K562 (cell line): ENCODE data around the gene HOXA13. TPM values are rescaled to one million over a fixed set of nuclear protein-coding genes. Genes with fewer than 3 reads are reported as not detected.

Source experiments
- ATAC-seq: fragments of 200-7000 bp; cut with Tn5 transposase; 3 replicates; pipeline ENCODE4 v1.9.1; 2020; ENCODE audit warnings: moderate library complexity
- BruUV-seq: library from RNA; stranded (reverse); fragments of 400-500 nt; replicated peaks from 2 replicates; lab custom pipeline; 2021; lab: Mats Ljungman, UMichigan
- CTCF ChIA-PET: fragments of 300-600 bp; formaldehyde crosslinking; extraction: SDS; loops from one replicate; lab custom pipeline; 2021; ENCODE audit warnings: low intra/inter-chr PET ratio; lab: Yijun Ruan, JAX
- POLR2A ChIA-PET: fragments of 300-600, 350-650 bp; sonication (Branson Sonifier 250); formaldehyde crosslinking; extraction: SDS; loops from one replicate; lab custom pipeline; 2021; ENCODE audit warnings: antibody characterized with exemption, inconsistent platforms; lab: Yijun Ruan, JAX
- DNase-seq, 4 experiments: peaks; one replicate each; pipeline versions ENCODE4 v3.0.0 to v3.0.0-alpha.2; 2011 to 2018; ENCODE audit warnings: low spot score in 3 of 4, mixed read lengths in 3 of 4; ENCODE audit errors: extremely low read depth in 1 of 4
- FAIRE-seq: peaks from 2 replicates; lab custom pipeline; 2011; peaks lifted over from hg19 to GRCh38; lab: Jason Lieb, UNC
- H2AFZ ChIP-seq: 2 replicates; pipeline ENCODE4 v1.6.0; 2011; ENCODE audit warnings: low read depth, low read length, control low read depth, inconsistent platforms
- H3K27ac ChIP-seq: fragments of 200-600 bp; 3 replicates; pipeline ENCODE4 v1.8.0; 2011; ENCODE audit warnings: low read depth, mild to moderate bottlenecking, control low read depth, inconsistent platforms, low read length, moderate library complexity, mixed read lengths; ENCODE audit errors: extremely low read depth
- H3K27me3 ChIP-seq, 2 experiments: fragments of 300-600 bp in 1 of 2; 2 replicates in 1 of 2; 3 replicates in 1 of 2; pipeline versions ENCODE4 v1.6.0 to v1.8.0; 2011; ENCODE audit warnings: inconsistent platforms in 2 of 2, low read length in 2 of 2, mild to moderate bottlenecking in 1 of 2, mixed read lengths in 1 of 2, moderate library complexity in 1 of 2; ENCODE audit not compliant: control insufficient read depth in 2 of 2, insufficient read depth in 2 of 2
- H3K36me3 ChIP-seq: fragments of 300-600 bp; 3 replicates; pipeline ENCODE4 v1.8.0; 2011; ENCODE audit warnings: mild to moderate bottlenecking, low read length, inconsistent platforms; ENCODE audit not compliant: control insufficient read depth, insufficient read depth
- H3K4me1 ChIP-seq, 2 experiments: fragments of 200-600 bp in 1 of 2; replicated peaks in 1 of 2; 2 replicates in 1 of 2; 3 replicates in 1 of 2; pipeline versions ENCODE4 v1.5.1 to v1.8.0; 2011; ENCODE audit warnings: inconsistent platforms in 2 of 2, low read length in 2 of 2, mild to moderate bottlenecking in 1 of 2, mixed read lengths in 1 of 2, moderate library complexity in 1 of 2; ENCODE audit not compliant: control insufficient read depth in 2 of 2, insufficient read depth in 2 of 2
- H3K4me2 ChIP-seq: 2 replicates; pipeline ENCODE4 v1.6.1; 2011; ENCODE audit warnings: low read length, control low read depth, inconsistent platforms, mixed read lengths; ENCODE audit not compliant: insufficient read depth
- H3K4me3 ChIP-seq: fragments of 200-600 bp; sonication (generic), shearing (Covaris generic); 2 replicates; pipeline ENCODE4 v1.5.1; 2016; ENCODE audit warnings: control low read depth, inconsistent platforms
- H3K79me2 ChIP-seq: fragments of 200-600 bp; 3 replicates; pipeline ENCODE4 v1.8.0; 2011; ENCODE audit warnings: low read length, inconsistent platforms; ENCODE audit not compliant: control insufficient read depth, insufficient read depth
- H3K9ac ChIP-seq, 2 experiments: 2 replicates each; pipeline versions ENCODE4 v1.6.0 to v1.6.1; 2011; ENCODE audit warnings: low read depth in 2 of 2, low read length in 2 of 2, control low read depth in 1 of 2, inconsistent platforms in 1 of 2, mild to moderate bottlenecking in 1 of 2, mixed read lengths in 1 of 2; ENCODE audit not compliant: insufficient read depth in 1 of 2
- H3K9me1 ChIP-seq: one replicate; pipeline ENCODE4 v1.6.0; 2011; ENCODE audit warnings: inconsistent platforms, mild to moderate bottlenecking, low read length, moderate library complexity; ENCODE audit not compliant: control insufficient read depth, insufficient read depth
- H3K9me3 ChIP-seq: replicated peaks from 2 replicates; pipeline ENCODE4 v1.5.1; 2011; ENCODE audit warnings: low read depth, low read length, inconsistent platforms; ENCODE audit not compliant: control insufficient read depth, insufficient read depth
- H4K20me1 ChIP-seq: replicated peaks from 2 replicates; pipeline ENCODE4 v1.6.1; 2011; ENCODE audit warnings: low read length, inconsistent platforms, mixed read lengths; ENCODE audit not compliant: control insufficient read depth, insufficient read depth
- BCLAF1 ChIP-seq, 2 experiments: fragments of 450-650 bp in 1 of 2; IDR thresholded peaks; 2 replicates each; pipeline ENCODE4 v1.6.1; 2011 to 2017; ENCODE audit warnings: low read depth in 2 of 2, antibody characterized with exemption in 1 of 2, borderline replicate concordance in 1 of 2, low read length in 1 of 2, mild to moderate bottlenecking in 1 of 2, mixed read lengths in 1 of 2; ENCODE audit not compliant: control insufficient read depth in 1 of 2
- CBX1 ChIP-seq: sonication (generic); IDR thresholded peaks from 2 replicates; pipeline ENCODE4 v1.6.1; 2016; ENCODE audit warnings: antibody characterized with exemption, low read depth, mild to moderate bottlenecking
- ID3 ChIP-seq, 2 experiments: fragments of 250-450 bp in 1 of 2; fragments of 450-650 bp in 1 of 2; sonication (Bioruptor Pico) in 1 of 2; IDR thresholded peaks; 2 replicates each; pipeline versions ENCODE4 v1.6.1 to v1.8.0; 2016 to 2021; ENCODE audit warnings: mild to moderate bottlenecking in 2 of 2, moderate library complexity in 2 of 2, missing compliant biosample characterization in 1 of 2, missing genetic modification characterization in 1 of 2
- WGBS: fragments of 100-300 bp; shearing (Covaris generic); methylation state at CpG from one replicate; pipeline ENCODE4 v1.1.6; 2016; ENCODE audit warnings: low coverage, mixed read lengths; ENCODE audit not compliant: insufficient coverage; ENCODE audit errors: missing lambda C conversion rate; 5-methylcytosine and 5-hydroxymethylcytosine counted together
- in situ Hi-C: fragments of 300-500 bp; cut with MboI; formaldehyde crosslinking; loops from 4 replicates; pipeline ENCODE4 v1.15.0; 2018; ENCODE audit warnings: inconsistent platforms, mixed read lengths
- intact Hi-C: fragments of 100-400 bp; cut with micrococcal nuclease; formaldehyde crosslinking; loops from 2 replicates; pipeline ENCODE4 v1.14.2; 2022
- polyA plus RNA-seq, 8 experiments: library from polyadenylated mRNA; depleted of rRNA in 4 of 8; stranded (reverse) in 5 of 8; unstranded in 3 of 8; fragments of >200 nt; fragmentation: Nextera tagmentation in 2 of 8; fragmentation: Illumina TruSeq in 1 of 8; extraction: Ambion mirVana in 2 of 8; extraction: Trizol in 1 of 8; gene quantifications; 2 replicates each; pipeline versions ENCODE4 v1.2.1 to v1.2.3, GENCODE V29; 2011 to 2014; ENCODE audit warnings: inconsistent platforms in 1 of 8, missing spikeins in 1 of 8
- total RNA-seq, 7 experiments: library from RNA; depleted of rRNA in 6 of 7; stranded (reverse); fragments of >200 nt in 6 of 7; fragmentation: Illumina TruSeq in 2 of 7; extraction: Trizol in 2 of 7; gene quantifications; 2 replicates each; pipeline versions ENCODE4 v1.2.1 to v1.2.3, GENCODE V29; 2011 to 2021; ENCODE audit warnings: low replicate concordance in 1 of 7
- TF ChIP-seq, protein P1 (sequence below): fragments of 200-400 bp; formaldehyde crosslinking; IDR thresholded peaks from 2 replicates; pipeline ENCODE4 v1.6.1; 2017; ENCODE audit warnings: mild to moderate bottlenecking, low read depth, low read length, moderate library complexity
- TF ChIP-seq, protein P2 (sequence below): sonication (generic); formaldehyde crosslinking; IDR thresholded peaks from 2 replicates; pipeline ENCODE4 v1.4.0; 2020; ENCODE audit warnings: mild to moderate bottlenecking, missing genetic modification reagents

Gene HOXA13
- total and polyA plus RNA-seq, 9 of the 15 experiments (the other 6 are each of a cell fraction or from before 2014, with no cell fraction given), result not detected

DNA sequence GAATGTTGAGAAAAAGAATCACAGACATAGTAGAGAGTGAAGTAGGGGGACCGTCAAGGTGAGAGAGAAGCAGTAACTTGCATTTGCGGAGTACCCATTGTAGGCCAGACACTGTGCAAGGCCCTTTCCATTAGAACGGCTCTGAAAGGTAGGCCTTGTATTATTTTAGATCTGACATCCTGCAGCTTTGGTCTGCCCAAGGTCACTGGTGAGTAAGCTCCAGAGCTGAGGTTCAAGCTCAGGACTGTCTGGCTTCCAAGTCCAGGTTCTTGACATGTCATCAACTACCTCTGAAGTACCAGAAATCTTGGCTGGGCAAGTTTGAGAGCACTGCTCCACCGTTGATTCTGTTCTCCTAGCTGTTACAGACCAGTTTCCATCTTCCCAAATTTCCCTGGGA, 29.6 kb upstream of the HOXA13 start (continued):
- TF ChIP-seq, protein P1, sequence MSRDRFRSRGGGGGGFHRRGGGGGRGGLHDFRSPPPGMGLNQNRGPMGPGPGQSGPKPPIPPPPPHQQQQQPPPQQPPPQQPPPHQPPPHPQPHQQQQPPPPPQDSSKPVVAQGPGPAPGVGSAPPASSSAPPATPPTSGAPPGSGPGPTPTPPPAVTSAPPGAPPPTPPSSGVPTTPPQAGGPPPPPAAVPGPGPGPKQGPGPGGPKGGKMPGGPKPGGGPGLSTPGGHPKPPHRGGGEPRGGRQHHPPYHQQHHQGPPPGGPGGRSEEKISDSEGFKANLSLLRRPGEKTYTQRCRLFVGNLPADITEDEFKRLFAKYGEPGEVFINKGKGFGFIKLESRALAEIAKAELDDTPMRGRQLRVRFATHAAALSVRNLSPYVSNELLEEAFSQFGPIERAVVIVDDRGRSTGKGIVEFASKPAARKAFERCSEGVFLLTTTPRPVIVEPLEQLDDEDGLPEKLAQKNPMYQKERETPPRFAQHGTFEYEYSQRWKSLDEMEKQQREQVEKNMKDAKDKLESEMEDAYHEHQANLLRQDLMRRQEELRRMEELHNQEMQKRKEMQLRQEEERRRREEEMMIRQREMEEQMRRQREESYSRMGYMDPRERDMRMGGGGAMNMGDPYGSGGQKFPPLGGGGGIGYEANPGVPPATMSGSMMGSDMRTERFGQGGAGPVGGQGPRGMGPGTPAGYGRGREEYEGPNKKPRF, result no peak
- TF ChIP-seq ID3 (CRISPR knock-in tag; IDR thresholded peaks at IDR 0.05) (no peak), ID3 (tag; IDR thresholded peaks at IDR 0.05) (no peak)

DNA sequence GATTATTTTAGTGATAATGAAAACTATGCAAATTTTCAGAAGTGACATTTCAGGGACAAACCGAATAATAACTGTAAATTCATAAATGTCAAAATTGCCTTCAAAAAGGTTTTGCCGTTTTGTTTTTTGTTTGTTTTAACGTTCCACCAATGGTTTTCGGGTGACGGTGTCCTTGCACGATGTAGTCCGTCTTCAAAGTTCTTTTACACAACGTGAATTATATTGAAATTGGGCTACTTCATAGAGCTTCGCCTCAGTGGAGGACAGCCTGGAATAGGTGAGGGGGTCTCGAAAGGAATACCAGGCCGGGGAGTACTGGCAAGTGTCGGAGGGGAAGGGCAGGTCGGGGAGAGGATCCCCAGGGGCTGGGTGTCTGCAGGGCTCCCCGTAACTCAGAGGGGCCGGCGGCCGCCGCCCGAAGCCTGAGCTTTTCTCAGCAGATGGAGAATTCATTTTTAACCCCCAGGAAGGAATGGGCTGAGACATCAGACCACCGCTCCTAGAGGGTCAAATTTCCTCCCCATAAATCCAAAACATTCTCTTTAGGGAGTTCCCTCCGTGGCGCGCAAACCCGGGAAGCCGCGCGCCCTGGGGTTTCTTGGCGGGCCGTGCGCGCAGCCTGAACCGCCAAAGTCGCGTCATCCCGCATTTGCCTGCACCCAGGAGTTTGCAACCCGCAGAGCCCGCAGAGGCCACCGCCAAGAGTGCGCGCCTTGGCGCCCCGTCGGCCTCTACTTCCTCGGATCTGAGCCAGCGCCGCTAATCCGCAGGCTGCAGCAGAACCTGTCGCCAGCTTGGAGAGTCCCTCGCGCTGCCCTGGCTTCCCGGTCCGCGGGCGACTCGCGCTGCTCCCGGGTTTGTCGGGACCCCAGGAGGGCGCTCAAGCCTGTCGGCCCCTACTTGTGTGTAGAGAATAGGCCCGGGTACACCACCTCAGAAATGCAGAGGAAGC, 25.4 kb upstream of the HOXA13 start:
- Histone ChIP-seq H3K4me3 (no peak overlapping the region), H3K36me3 (no peaks in the 10 kb centered on the region), H4K20me1 (no peaks in the 10 kb centered on the region), H3K9me3 (no peaks in the 10 kb centered on the region), H3K4me1 (peaks cover 0 to 8% of the 10 kb centered on the region in 2 experiments; a peak in 2 of 5 replicates), H3K27me3 (peaks cover 21 to 35% of the 10 kb centered on the region in 2 experiments; a peak in 4 of 5 replicates), H3K27ac (no peak overlapping the region), H3K9me1 (no peaks in the 10 kb centered on the region), H3K4me2 (no peak overlapping the region), H3K79me2 (no peaks in the 10 kb centered on the region), H3K9ac (no peak overlapping the region), H2AFZ (no peak overlapping the region)
- FAIRE-seq, result no peak
- no TSS peak for BruUV-seq
- no peak for DNase-seq
- ChIA-PET CTCF (no interaction called here), POLR2A (no interaction called here)
- no peak for ATAC-seq
- in situ Hi-C loops (no loop called here), intact Hi-C loops (no loop called here)
- WGBS, result 25% methylated on average over 26 of the region's 61 CpGs
- TF ChIP-seq, protein P2, sequence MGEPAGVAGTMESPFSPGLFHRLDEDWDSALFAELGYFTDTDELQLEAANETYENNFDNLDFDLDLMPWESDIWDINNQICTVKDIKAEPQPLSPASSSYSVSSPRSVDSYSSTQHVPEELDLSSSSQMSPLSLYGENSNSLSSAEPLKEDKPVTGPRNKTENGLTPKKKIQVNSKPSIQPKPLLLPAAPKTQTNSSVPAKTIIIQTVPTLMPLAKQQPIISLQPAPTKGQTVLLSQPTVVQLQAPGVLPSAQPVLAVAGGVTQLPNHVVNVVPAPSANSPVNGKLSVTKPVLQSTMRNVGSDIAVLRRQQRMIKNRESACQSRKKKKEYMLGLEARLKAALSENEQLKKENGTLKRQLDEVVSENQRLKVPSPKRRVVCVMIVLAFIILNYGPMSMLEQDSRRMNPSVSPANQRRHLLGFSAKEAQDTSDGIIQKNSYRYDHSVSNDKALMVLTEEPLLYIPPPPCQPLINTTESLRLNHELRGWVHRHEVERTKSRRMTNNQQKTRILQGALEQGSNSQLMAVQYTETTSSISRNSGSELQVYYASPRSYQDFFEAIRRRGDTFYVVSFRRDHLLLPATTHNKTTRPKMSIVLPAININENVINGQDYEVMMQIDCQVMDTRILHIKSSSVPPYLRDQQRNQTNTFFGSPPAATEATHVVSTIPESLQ, result no peak
- TF ChIP-seq CBX1, result no peak
- TF ChIP-seq BCLAF1 (IDR thresholded peaks at IDR 0.05; ENCODE audit: borderline replicate concordance in 1 of 2, control insufficient read depth in 1 of 2, low read depth in 2 of 2, low read length in 1 of 2), result no peak
